ENCODE results near the gene POC1A.

Gene POC1A

DNA sequence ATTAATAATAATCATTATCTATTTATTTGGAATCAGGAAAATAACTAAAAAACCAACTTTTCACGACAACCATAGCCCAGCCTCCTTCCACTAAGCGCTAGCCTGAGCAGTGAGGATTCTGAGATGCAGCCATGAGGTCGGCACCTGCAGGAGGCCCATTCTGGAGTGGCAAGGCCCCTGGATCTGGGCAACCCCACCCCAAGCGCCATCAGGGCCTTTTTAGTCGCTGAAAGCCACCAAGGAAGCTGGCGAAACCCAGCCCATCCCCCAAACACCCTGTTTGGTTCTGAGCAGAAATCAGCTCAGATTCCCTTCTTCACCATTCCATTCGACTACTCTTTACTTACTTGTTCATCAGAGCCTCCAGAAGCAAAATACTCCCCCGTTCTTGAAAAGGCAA is 29.5 kb downstream of the POC1A start:
- no peak for DNase-seq

DNA sequence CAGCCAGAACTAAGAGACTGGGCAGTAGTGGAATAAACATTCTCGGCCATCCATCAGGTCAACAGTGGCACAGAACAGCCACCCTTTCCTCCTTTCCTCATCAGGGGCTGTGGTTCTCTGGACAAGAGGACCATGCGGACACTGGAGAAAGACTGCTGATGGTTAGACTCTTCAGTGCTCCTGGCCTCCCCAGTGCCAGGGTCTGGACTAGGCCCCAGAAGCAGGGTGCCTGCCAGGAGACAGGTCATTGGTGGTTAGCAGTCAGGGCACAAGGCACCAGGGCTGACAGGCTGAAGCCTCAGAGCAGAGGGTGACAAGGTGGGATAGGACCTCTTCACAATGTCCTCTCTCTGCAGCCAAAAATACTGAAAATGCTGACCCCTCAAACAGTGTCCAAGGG is 30.1 kb downstream of the POC1A start:
- no peak for DNase-seq

DNA sequence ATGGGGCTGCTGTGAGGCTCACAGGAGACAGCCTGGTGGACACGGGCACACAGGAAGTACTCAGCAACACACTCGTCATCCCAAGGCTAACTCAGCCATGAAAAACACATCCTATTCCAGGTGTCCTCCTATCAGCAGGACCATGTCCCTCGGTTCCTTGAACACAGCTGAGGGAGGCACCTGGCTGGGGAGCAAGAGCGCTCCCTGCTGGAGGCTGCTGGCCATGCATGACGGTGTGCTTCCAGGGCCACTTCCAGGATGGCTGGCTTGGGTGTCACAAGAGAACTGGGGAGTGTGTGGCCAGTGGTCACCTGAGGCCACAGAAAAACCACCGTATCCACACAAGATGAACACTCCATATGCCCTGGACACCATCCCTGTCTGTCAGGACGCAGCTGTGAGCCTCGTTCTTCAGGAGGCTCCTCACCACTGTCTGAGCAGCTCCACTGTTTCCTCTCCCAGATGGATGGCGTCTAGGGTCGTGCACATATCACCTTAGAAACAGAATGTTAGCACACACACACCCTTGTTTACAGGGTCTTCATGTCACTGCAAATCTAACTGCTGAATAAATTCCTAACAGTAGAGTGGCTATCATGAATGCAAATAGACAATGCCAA is 31.0 kb downstream of the POC1A start:
- DNase-seq: peak; percentile 11

DNA sequence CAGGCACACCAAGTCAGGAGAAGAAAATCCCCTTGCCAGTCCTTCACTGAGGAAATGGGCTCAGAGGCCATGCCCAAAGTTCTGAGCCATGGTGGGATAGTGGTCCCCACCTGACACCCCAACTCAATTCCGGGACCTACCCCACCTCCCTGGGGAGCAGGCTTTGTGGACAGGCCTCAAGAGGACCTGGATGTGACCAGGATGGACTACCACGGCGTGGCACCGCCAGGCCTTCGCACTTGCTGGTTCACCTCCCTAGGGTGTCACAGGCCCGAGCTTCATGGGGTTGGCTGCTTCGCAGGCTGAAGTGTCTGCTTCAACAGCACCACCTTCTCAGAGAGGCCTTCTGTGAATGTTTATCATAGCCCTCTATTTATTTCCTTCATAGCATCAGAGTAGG is 31.7 kb downstream of the POC1A start:
- DNase-seq: no peak

DNA sequence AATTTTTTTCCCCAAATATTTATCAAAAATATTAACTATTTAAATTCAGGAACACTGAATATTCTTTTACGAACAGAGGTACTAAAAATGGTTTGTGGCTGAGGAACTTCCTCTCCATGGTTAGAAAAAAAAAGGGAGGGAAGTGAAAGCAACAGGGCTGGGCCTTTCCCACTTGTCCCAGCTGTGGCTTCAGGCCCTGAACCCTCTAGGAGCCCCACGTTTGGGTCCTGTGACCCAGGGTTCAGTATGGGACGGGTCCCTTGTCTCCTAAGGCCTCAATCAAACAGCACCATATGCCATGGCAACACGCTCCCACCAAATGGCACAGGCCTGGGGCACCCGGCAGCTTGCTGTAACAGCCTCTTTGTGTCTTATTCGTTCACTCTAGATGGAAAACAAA is 32.4 kb downstream of the POC1A start:
- no peak for DNase-seq

DNA sequence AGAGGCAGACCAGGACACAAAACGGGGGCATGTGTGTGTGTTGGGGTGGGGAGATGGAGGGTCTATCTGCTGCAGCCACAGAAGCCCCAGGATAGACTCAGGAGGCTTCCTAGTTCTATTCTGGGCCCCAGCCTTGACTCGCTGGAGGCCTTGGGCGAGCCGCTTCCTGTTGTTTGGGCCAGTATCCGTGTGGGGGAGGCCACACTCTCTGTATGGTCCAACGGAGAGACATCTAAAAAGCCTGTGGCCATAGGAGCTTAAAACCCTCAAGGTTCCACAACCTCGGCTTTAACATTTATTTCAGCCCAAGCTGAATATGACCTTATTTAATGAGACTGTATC is 32.8 kb downstream of the POC1A start:
- DNase-seq: no peak

DNA sequence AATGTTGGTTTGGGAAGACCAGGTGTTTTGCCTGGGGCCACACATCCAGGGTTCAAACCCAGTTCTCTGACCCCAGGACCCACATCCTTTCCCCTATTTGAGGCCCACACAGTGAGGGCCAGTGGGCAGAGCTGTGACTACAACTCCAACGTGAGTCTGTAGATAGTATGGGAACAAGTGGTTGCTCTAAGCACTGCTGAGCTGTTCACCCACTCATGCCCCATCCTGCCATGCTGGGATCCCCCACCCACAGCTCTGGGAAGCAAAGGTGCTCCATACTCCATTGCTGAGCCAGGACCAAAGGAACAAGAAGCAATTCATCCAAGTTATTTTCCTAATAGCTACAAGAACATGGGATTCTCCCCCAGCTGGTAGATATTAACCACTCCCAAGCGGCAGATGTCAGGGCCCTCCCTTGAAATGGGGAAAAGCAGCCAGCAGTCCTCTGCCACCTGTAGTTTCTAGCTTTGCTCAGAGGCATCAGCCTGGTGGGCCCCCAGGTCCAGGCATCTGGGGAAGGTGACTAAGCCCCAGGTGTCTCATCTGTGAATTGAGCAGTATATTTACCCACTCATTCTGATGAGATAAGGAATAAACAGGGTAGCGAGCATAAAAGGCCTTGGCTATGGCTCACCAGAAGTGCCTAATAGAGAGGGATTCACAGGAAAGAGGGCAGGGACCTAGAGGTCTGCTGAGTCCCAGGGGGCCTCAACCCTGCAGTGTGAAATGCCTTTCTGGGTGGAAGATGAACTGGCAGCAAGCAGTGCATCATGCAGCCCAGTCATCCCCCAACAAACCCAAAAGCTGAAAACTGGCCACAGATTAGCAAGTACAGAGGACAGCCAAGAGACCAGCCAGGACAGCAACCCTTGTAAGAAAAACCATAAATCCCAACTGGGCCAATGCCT is 33.4 kb downstream of the POC1A start:
- DNase-seq: no peak

DNA sequence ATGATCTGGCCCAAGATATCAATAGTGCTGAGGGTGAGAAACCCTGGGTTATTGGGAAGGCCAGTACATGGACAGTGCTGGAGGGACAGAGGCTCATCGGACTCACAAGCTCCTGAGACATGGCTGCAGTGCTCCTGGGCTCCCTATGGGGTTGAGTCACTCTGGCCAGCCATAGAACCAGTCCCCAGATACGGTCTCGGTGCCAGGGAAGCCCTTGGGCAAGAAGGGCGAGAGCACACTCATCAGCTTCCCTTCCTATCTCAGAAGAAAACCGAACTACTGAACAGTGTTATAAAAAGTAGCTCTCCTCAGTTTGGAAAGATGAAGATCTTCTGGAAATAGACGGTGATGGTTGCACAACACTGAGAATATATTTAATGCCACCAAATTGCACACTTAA is 34.4 kb downstream of the POC1A start:
- DNase-seq: no peak

DNA sequence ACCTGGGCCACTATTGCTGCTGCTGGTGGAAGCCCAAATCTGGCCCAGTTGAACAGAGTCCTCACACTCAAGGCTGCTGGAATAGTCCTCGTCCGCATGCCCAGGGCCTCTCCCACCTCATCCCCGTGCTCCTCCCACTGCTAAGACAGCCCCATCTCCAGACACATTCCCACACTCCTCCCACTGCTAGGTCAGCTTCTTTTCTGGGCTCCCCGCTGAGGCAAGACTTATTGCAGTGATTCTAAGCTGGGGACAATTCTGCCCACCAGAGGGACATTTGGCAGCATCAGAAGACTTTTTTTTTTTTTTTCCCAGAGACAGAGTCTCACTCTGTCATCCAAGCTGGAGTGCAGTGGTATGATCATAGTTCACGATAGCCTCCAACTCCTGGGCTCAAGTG is 35.1 kb downstream of the POC1A start:
- no peak for DNase-seq

DNA sequence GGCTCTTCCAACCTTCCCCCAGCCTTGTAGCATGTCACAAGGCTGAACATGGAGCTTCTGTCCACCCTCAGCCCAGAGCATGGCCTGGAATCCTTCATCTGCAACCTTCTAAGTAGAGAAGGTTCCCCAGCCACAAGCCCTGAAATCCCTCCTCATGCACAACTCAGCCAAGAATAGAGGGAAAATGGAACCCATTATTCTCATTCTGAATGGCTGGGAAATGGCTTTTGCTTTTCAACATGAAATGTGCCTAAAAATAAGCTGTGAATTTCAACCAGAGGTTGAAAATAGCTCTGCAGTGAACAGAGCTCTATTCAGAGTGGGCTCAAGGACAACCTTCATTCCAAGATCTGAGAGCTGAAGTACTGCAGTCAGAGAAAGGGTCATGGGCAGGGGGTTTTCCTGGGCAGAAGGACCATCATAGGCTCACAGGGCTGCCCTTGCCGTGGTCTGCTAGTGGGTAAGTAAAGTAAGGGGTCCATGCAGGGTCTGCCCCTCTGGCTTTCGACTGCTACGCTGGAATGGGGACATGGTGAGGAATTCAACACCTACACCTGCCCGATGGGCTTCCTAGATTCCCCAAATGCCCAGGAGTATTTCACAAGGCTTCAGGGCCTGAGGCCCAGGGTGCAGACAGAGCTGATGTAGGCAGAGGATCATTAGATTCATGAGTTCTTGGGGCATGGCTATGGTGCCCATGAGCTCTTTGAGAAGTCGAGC is 35.9 kb downstream of the POC1A start:
- no peak for DNase-seq

DNA sequence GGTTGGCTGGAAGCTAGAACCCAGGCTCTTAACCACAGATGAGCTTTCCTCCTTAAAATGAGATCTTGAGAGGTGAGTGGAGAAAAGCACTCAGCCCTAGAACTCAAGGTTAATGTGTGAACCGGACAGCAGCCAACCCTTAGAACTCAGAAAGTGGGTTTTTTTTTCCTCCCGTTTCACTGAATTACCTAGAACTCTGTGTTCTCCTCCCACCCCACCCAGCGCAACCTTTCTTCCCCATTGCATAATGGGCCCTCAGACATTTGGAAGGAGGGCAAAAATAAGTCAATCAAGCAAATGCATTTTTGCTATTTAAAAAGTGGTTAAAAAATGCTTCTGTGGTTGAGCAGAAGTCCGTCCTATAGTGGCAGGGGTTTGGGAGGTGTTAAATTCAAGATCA is 36.7 kb downstream of the POC1A start:
- DNase-seq: no peak

DNA sequence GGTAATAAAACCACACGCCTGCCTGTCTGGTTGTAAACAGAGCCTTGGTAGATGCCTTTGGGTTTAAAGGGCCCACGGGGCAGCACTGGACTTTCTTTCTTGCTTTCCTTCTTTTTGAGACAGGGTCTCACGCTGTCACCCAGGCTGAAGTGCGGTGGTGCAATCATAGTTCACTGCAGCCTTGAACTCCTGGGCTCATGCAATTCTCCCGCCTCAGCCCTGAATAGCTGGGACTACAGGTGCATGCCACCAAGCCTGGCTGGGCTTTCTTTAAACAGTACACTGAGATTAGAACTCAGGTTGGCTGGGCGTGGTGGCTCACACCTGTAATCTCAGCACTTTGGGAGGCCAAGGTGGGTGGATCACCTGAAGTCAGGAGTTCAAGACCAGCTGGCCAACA is 42.2 kb downstream of the POC1A start:
- DNase-seq: no peak

DNA sequence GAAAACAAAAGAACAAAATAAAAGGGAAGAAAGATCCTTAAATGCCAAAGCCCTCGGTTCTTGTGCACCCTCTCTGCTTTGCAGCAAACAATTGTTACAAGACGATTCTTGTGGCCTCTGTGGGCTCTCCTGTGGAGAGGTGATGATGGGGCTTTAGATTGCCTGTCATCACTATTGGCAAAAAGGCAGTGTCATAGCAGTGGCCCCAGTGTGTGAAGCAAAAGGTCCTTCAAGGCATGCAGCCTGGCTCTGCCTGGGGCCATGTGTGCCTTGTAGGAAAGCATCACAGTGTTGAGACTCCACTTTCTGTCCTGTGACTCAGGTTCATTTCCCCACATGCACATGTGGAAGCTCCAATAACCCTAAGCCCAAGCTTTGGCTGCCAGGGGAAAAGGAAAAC is 43.7 kb downstream of the POC1A start:
- DNase-seq: no peak

DNA sequence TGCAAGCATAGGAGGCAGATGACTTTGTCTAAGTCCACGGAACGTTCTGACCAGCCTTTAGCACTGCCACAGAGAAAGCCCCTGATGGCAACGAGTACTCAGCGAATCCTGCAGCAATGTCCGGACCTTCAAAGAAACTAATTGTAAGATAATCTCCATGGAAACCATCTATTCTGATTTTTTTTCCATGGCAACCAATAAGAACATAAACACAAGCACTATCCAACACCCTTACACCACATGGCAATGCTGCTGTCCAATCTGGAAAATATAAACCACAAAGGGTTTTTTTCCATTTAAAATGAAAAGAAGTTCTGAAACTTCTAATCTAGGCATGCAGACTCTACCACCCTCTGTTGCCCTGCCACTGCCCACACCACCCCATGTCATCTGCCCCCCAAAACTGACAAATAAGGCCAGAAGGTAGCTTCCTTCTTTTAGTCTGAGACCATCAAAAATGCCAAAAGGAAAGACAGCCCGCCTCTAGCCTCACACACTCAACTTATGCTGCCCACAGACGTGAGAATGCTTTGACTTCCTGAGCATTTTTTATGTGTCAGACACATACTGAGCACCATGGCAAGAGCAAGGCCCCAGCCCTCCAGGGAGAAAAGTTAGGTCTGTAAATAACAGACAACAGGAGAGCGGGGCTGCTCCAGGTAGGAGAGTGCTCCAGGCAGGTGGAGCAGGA is 44.5 kb downstream of the POC1A start:
- DNase-seq: no peak

DNA sequence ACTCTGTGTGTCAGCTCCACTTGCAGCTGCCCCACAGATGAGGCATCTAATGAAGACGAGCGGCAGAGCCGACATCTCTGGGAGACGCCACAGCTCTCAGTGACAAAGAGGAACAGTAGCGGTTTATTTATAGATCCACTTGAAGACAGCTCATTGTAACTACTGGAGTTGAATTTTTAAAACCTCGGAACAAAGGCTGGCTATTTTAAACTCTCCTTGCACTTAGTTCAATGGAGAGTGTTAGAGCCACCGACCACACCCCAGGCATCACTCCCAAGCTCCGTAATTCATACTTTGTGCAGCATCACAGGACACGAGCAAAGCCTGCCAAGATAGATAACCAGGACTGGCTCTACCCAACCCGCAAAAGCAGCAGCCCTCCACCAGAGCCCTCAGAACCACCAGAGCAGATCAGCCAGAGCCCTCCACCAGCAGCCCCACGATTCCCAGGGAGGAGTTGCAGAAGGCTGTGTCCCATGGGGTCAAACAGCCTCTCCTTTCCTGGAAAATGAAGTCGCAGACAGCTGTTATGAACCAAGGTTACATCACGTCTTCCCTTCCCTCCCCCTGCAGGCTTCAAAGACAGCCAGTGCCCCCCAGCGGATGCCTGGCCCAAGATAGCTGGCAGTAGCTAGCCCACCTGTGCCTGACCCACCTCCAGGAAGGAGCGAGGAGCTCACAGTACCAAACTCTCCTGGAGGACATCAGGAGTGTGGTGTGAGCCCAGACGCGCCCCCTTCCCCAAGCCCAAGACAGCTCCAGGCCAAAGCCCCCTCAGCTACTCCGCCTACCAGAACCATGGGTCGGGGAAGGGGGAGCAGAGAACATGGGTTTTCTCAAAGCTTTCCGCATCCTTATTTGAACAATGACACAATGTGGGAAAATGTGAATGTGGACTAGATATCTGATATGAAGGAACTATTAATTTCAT is 45.7 kb downstream of the POC1A start:
- no peak for DNase-seq

DNA sequence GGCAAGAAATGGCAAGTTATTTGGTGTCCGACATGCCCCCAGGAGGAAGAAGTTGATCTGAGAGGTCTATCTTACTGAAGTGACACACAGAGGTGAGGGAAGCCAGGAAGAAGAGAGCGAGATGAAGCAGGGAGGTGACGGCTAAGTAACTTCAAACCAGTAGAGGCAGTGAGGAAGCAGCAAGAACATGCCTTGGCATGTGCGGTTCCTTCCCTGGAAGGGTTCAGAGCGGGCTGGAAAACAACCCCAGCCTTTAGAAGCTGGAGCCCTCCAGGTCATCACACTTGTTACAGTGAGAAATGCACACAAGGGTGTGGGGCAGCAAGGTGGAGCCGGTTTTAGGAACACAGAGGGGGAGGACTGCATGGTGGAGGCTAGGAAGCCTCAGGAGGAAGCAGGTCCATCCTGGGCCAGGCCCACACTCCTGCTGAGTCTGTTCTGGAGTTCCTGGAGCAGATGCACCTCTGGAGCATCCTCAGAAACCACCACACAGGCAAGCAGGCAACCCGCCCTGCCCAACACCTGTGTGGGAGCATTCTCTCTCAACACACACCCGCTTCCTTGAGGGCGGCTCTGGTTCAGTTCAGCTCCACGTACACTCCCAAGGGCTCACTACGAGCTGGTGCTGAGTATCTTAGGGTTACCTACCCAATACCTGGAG is 47.1 kb downstream of the POC1A start:
- no peak for DNase-seq

DNA sequence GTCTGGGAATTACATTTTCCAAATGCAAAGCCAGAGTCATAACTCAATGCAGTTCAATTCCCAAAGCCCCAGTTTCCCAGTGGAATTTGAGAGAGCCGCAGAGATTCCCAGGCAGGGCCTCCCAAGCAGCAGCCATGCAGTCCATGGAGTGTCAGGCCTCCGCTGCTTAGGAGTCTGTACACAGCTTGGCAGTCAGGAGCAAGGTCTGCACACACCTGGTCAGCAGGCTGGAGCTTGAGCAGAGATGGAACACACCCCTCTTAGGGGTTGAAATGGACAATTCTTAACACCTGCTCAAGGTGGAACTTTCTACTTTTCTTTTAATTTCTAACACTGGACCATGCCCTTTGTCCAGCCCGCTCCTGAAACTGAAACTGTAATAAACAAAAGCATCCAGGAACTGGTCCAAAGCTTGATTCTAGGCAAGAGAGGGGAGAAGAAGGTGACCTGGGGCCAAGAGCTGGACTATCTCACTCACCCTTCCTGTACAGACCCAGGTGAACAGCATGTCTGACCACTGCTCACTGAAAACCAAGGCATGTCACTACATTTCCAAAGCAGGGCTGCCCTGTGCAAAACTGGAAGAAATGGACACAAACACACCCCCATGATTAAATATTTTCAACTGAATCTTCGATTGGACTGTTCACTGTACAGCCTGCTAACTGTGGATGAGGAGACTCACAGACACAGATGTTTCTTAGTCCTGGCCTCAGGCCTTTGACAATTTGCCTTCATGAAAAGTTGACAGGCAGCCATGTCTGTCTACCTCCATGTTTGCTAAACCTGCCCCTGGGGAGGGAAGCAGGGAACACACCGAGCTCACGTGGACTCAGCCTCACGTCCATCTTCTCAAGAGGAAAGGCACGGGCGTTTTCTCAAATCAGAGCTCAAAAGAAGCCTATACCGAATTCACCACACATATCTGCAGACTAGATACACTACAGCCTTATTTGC is 49.3 kb downstream of the POC1A start:
- DNase-seq: no peak

DNA sequence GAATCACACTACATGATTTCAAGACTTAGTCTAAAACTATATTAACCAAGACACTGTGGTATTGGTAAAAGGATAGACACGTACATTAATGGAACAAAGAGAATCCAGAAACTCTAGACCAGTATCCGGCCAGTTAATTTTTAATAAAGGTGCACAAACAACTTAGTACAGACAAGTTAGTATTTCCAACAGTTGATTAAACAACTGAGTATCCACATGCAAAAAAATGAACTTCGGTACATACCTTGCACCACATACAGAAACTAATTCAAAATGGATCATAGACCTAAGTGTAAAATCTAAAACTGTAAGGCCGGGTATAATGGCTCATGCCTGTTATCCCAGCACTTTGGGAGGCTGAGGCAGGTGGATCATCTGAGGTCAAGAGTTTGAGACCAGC is 51.3 kb downstream of the POC1A start:
- DNase-seq: no peak

DNA sequence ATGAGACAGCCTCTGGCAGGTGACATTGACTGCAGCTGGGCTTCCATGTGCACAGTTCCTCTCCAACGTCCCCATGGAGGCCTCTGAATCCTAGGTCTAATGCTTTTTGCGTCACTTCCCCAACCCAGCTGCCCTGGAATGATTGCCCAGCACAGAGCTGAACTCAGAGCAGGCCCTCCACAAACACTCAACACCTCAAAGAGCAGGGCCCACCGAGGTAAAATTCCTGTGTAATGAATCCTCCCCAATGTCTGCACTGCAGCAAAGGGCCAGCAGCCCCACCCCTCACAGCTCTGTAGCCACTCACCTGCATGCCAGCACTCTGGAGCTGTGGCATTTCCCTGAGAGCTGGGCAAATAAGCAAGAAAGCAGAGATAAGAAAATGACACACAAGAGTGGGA is 55.2 kb downstream of the POC1A start:
- DNase-seq: no peak

DNA sequence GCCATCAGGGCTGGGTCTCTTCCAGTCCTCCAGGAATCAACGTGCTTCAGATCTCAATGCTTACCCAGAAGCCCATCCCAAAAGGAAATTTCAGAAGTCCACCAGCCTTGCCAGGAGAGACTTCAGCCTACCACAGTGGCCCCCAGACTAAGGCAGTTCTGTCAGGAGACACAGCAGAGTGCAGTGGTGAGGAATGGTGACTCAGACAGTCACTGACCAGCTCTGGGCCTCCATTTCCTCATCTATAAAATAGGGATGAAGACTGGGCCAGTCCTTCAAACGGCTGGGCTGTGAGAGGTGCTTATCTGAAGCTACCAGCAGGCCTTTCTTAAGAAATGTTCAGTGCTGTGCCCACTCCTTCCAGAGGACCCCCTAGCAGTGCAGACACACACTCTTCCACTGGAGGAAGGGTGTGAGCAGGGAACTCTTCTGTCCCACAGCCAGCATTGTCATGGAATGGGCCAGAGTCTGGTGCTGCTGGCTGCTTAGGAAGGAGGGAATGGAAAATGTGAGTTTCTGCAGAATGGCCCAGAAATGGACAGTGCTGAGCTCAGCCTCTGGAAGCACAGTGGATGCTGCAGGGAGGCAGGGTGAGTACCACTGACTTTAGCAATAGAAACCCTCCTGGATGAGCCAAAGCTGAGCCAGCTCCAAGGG is 56.2 kb downstream of the POC1A start:
- DNase-seq: no peak
